ENCODE results near the gene CTCFL.

The CTCFL gene

DNA sequence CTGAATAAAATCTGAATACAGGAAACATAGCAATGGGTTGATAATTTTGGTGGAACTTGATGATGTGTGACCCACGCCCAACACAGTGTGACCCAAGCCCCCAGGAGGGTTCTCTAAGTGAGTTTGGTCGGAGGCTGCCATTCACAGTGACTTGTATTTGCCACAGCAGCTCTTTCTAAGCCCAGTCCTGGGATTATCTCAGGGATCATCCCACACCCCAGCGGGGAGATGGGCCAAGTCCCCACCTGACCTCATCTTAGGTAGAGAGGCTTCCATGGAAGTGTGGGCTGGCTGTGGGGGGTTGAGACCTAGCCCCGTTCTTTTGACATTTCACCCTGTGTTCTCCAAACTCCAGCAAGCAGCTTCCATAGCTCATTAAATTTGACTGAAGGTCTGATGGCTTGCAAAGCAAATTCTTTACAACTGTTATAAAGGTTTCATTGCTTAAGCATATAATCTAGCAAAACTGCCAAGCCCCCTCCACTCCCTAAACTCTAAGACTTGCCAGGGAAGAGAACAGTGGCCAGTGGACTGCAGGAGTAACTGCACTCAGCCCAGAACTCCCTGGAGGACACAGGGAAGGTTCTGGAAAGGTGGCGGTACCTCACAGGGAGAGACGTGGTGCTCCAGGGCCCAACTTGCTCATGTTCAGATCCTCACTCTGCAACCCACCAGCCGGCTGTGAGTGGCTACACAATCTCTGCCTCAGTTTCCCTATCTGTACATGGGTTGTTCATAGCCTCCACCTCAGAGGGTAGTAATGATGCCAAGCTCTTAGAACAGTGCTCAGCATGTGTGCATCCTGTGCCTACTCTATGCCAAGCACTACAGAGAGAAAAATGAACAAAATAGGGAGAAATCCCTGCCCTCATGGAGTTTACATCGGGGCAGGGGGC, 35.0 kb upstream of the CTCFL start:
- DNase-seq = no peak

DNA sequence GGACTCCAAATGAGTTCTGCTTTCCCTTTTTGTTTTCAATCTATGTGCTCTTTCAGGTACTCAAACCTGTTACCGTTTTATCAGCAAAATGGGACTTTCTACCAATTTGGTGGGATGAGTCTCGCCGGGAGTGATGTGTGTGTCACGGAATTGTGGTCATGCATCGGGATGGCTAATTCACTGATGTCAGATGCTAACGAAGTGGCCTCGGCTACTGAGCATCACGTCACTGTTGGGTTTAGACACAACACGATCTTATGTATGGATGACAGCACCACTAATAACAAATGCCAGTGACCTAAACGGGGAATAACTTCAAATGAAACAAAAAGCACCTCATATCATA, 34.3 kb upstream of the CTCFL start:
- no peak for DNase-seq

DNA sequence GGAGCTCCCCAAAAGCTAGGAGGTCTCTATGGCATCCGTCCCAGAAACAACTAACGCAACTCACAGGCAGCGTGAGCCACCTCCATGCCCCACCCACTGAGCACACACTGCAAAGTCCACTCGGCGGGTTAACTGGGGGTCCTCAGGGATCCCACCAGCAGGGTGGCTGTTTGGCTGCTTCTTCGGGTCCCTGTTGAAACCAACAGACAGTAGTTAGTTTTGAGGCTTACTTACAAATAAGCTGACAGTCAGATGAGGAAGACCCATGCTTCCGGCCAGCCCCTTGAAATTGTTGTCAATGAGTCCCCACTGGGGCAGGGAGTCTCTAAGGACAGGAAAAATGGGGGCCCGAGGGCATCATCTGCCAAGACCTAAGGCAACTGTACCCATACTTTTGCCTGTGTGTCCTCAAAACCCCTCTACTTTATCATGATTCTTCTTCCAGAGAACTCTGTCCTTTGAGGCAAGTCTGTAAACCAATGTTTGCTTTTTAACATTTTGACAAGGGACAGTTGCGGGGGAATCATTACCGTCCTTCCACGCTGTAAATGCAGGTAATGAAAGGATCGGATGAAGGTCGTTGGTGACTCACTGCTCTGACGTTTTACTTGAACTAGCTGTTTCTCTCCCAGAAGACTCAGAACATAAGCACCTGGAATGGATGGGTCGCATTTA, 33.8 kb upstream of the CTCFL start:
- DNase-seq = no peak

DNA sequence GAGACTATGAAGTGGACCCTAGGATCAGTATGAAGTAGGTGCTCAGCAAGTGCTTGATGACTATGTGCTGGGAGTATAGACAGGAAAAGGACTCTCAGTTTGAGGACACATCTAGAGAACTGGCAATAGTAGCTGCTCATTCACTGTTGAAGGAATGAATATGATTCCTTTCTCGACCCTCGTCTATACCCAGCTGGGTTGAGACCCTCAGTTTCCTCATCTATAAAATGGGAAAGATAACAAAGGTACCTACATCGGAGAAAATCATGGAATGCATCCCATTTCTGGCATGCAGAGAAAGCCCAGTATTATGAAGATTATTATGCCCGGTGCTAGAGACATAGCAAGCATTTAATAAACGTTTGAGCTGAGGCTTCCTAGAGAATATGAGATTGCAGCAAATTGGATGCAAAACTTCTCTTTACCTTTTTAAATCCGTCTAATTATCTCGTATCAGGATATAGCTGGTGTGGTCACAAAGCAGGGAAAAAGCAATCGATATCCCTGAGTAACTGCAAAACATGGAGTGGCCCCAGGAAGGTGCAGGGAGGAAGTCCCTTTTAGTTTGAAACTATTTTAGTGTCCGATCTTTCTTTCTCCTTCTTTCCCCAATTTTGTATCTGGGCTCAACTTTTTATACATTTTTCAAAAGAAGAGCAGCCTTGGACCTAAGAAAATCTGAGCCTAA, 33.1 kb upstream of the CTCFL start:
- DNase-seq = no peak

DNA sequence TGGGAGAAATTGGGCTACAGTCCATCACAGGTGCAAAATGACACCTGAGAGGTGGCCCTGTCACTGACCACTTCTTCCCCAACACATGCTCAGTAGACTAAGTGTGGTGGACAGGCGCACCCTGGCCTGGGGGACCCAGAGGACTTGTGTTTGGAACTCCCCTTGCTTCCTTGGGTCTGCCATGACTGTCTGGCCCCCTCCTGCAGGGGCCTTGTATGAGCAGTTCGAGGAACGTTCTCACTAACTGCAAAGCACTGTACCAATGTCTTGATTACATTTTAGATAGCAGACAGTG, 32.0 kb upstream of the CTCFL start:
- no peak for DNase-seq

DNA sequence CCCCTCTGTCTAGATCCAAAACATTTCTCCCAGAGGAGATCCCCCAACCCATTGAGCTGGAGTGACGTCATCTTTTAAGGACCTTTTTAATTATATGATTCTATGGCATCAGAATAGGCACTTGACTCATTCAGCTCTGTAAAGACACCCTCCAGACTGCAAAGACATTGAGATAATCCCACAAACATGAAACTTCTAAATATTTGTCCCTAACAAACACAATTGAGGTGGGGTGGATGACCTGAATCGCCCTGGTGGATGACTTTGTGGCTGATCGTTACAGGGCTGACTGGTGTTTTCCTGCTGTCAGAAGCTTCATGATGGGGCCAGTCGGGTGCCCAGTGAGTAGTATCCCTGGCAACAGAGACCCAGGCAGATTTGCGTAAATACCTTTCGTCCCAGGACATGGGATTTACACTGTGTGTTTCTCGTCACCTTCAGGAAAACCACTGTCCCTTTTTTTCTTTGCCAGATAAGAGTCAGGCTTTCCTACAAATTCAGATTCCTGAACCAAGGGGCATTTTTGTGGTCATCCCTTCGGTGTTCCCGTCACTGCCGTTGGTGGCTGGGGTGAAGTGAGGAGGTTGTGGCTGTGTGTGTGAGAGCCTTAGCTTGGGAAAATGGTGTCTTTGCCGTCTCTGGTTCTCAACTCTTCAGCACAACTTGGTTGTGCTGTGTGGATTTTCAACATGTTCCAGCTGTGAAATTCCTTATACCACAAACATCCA, 30.7 kb upstream of the CTCFL start:
- no peak for DNase-seq

DNA sequence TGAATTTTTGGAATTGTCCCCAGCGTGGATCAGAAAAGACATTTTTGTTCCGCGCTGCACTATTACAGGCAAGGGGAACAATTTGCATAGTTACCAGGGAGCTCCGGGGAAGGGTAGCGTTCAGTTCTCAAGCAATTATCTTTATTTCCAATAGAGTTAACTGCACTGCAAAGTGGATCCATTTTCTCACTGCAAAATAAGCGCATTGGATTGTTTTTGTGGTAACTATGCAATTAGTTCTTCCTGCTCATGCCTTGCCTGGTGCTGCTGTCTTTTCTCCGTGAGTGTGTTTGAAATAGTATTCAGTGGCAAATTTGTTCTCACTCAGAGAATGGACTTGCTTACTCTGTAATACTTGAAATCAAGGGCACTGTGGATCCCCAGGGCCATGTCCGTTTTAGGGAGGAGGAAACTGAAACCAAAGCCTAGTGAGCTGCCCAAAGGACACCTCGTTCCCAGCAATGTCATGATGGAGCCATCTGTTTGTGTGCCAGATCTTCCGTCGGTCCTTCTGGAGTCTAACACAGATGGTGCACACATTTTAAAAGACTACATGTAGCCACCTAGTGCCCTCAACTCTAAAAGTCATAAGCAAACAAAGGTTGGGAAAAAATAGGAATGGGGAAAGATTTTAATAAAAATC, 28.6 kb upstream of the CTCFL start:
- no peak for DNase-seq

DNA sequence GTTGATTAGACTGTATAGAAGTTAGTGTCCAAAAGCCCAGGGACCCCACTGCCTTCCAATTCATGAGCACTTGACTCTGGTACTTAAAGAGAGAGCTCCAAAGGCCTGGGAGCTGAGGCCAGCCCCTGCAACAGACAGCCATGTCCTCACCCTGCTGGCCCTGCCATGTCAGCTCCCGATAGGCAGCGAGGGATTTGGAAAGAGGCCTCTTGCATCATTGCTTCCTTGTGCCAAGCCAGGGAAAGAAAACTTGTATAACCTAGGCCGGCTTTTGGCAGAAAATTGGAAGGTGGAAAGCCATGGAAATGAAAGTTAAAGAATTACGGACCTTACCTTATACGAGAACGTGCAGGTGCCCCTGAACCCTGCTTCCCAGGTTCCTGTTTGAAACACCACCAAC, 27.5 kb upstream of the CTCFL start:
- DNase-seq = no peak

DNA sequence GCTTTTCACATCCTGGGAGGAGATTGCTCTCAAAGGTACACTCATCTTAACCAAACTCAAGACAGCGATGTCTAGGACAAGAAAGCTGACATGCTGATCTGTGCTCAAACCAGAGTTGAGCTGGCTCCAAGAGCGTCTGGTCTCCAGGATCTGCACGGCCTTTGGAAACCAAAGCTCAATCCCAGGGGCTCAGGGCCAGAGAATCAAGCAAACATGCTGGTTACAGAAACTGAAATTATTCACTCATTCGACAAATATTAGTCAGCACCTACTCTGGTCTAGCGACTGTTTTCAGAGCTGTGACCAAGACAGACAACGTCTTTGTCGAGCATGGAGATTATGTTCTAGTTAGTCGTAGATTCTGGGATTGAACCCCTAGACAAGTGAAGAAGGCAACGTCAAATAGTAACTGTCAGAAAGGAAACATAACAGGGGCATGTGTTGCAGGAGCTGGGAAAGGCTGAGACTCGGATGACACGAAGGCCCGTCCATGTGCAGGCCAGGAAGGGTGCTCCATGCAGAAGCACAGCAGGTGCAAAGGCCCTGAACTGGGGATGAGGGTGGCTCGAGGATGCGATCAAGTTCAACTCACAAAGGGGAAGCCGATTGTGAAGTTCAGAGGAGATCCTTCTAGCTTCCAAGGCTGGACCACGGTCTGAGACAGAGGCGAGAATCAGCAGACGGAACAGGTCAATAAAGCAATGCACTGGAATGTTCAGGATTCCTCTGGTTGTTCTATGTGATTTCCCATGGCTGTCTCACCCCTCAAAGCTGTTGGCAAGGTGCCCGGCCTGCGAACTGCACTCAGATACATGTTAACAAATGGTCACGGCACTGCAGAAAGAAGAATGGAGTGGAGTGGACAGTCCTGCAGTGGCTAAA, 23.5 kb upstream of the CTCFL start:
- DNase-seq = no peak

DNA sequence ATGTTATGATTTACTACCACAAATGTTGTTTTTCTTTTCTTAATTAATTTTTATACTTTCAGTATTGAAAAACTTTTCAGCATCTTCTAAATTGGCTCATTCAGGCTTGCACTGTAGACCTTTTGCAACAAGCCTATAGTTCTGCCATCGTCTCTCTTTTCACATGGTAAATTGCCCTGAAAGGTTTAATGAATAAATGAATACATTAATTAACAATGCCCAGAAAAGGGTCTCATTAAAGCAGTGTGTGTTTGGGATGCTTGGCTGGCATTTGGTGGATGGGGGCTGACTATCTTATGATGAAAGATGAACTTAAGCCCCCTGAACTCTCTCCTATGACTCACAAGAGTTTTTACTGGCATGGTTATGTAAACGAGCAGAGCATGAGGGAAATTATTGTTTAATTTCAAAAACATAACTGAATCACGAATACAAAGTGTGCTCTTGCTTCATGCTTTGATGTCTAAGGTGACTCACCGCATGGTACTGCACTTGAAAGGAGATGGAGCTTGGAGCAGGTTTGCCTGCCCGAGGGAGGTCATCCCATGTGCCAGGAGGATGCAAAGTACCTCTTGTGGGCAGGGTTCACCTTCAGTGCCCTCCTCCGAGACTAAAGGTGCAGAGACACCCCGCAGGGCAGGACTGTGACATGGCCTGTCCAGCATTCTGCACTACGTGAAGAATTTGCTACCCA, 22.2 kb upstream of the CTCFL start:
- DNase-seq = no peak

DNA sequence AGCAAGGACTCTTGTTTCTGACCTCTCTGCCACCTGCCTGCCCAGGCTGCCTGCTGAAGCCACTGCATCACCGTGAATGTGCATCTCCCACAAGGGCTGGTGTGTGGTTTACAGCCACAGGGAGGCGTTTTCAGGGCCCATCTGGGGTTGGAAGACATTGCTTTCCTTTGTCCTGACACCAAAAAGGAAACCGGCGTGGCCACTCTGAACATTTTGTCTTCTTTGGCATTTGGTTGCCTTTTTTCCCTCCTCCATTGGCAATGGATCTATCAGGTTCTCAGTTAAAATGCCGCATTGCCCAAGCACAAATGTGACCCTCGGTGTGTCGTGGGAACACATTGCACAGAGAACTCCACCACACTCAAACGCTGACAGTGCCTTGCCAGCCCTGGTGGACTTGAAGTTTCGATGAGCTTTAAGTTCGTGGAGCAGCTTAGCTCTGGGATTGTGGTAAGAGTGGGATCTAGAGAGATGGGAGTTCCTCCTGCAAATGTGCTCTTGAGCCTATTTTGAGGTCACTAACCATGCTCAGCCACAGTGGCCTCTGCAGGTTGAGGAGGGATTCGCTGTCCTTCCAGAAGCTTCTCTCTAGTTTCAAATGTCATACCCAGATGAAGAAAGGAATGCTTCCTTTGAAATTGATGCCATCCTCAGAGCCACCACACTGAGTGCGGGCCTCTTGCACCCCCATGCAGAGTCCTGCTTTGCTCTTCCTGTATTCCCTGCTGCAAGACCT, 21.2 kb upstream of the CTCFL start:
- no peak for DNase-seq

DNA sequence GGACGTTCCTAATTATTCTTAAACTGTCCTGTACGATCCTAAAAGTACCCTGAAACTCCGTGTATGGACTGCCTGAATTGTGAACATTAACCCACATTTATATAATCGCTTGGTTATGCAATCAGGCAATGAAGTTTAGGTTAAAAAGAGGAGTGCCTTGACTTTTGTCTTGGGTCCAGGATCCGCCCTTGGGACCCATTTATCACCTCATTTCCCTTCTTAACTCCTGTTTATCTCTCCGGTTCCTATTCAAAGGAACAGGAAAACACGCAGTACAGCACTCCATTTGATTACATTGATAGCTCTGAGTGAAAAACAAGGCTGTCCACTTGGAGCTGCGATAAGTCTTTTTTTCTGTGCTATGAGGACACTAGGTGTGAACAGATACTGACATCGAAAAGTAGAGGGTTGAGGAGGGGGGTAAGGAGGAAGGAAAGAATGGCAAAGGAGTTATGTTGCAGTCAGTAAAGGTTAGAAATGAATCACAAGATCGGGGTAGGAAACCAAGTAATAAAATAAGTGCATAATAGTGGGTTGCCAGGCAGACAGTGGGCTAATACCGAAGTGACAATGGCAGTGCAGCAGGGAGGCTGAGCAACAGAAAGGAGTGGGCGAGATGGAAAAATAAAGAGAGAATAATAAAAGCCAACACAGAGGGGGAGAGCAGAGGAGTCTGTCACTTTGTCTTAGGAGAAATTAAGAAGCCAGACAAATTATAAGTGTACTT, 20.1 kb upstream of the CTCFL start:
- DNase-seq = no peak

DNA sequence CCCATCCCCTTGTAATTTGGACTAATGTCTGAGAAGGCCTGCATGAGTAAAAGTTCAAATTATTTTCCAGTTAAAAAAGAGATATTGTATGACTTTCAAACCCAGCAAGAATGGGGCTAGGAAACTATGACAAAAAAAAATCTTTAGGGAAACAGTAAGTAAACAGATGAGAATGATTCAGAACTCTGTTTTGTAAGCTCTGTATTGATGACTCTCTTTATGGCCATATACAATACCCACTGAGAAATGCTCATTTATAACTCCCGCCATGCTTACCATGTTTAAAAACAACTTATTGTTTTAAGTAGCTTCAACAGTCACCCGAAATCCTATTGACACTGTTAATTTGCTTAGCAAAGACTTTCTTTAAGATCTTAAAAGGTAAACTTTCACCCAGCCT, 18.8 kb upstream of the CTCFL start:
- DNase-seq = no peak

DNA sequence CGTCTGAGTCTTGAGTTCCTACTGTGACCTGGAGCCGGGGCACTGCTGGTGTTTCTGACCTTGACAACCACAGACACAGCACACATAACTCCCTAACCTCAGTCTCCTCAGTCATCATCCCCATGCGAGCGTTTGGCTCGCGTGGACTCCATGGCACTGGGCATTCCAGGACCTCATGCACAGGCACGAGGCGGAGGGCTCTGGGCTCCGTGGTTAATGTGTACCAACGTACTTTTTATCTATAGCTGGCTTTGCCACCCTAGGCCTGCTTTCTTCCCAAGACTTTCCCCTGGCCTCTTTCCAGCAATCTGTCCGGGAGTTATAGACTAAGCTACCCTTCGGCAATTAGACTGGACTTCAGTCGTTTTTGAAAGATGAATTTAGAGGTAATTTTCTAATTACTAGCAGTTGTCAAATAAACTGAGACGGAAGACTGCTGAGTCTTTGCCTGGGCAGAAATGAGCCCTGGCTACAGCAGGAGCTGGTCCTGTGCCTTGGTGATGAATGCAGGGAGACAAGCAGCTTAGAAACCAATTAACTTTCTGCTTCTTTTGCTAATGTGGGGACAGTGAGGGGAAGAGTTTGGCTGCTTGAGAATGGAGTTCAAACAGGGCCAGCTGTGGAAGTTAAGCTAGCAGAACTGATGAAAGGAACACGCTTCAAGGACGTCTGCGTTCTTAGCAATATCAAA, 16.1 kb upstream of the CTCFL start:
- no peak for DNase-seq

DNA sequence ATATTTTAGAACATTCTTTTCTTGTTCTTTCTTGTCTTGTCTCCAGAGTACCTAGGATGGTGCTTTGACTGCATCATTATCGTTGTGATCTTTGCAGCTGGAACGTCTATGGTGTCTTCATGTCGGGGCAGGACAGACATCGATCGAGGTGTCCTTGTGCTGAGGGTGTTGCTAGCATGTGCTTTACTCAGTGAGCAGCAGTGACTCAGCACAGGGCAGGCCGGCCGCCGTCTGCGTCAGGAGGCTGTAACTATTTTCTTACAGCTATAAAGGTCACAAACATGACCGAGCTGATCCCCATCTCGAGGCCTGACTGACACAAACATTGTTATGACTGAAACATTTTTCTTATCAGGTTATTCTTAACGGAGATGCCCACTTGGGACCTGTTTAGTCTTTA, 14.9 kb upstream of the CTCFL start:
- no peak for DNase-seq

DNA sequence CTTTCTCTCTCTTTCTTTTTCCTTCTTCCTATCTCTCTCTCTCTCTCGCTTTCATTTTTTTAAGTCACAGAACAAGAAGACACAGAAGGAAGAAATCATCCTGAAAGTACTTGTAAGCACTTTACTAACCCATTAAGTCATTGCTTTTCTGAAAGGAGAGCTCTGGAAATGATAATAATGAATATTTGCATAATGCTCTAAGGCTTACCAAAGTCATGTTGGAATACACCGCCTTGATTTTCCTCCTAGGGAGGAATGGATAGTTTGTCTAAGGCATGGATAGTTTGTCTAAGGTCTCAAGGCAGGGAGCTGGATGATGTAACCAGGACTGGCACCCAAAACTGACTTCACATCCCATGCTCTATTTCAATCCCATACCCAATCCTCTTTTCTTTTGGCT, 12.9 kb upstream of the CTCFL start:
- DNase-seq = no peak

DNA sequence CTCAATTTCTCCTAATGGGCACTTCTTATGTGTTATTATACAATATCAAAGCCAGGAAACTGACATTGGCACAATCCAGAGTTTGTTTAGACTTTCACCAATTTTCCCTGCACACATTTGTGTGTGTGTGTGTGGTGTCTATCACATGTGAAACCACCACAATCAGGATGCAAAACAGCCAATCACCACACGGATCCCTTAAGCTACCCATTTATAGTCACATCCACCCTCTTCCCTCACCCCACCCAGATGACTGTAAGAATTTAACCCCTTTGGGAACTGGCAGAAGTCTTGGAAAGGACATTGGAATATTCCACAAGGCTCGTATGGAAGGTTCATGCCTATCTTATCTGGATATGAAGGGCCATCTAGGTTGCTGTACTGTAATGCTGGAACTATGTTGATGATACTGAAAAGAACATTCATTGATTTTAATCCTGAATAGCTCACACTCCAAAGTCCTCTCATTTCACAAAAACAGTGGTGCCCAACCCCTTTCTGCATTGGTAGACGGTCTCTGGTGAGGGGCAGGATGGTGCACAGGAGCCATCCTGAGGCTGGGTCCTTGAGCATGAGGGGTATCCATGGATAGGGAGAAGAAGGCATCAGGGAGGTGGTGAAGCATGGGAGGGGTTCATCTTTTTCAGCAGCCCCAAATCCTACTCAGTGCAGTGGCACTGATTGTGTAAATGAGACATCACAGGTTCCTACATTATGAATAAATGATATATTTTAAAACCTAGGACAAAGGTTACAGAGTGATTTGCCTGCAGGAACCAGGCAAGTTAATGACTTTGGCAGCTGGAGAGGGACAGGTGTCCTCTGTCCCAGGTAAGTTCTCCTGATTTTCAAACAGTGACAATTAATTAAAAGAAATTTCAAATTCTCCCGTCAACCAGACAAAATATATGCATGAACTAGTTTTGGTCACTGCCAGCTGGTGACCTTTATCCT, 12.1 kb upstream of the CTCFL start:
- DNase-seq = no peak

DNA sequence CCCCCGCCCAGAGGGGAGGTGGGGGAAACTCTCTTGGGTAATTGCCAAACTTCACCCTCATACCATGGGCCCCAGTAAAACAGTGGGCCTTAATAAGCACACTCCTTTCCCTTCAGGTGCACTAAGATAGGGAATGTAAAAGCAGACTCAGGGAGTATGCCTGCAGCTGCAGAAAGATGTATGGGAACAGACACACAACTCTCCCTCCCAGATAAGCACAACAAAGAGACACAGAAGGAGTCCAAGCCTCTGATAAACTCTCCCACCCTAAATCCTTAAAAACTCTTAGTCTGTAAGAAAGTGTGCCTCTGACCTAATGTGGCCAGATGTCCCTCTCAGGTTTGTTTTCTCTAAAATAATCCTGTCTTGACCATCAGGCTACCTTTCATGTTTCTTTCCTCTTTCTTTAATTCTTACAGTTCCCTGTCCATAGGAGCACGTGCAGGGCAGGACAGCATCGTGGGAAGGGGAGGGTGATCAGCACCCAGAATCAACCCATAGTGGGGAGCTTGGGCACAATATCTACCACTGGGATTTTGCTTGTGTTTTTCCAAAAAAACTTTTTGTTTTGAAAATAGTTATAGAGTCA, 11.3 kb upstream of the CTCFL start:
- DNase-seq = no peak
